Measurements from ENCODE around the gene SPTBN1. TPM values are rescaled to one million over a fixed set of nuclear protein-coding genes. Genes with fewer than 3 reads are reported as not detected.

SPTBN1 gene
- total and polyA plus RNA-seq, 9 of the 15 experiments (the other 6 are each of a cell fraction or from before 2014, with no cell fraction given), result 8.9 to 66.8 (median 31.4) TPM

GRCh38 chr2:54546518-54546917, 90.4 kb downstream of the SPTBN1 start (continued):
- no peak for TF ChIP-seq PBX2 (CRISPR knock-in tag; IDR thresholded peaks at IDR 0.05; ENCODE audit: low read depth)
- TF ChIP-seq PBX2 (tag; conservative IDR thresholded peaks at IDR 0.05; ENCODE audit: low read depth), result peak; percentile 33; the same call in 1 of the 2 replicates
- TF ChIP-seq DPF2 (IDR thresholded peaks at IDR 0.05), result 0 out of 2 replicates have a peak, but pooled peaks have one; percentile 11
- TF ChIP-seq ZNF589 (CRISPR knock-in tag; IDR thresholded peaks at IDR 0.05; ENCODE audit: low read depth), result no peak
- TF ChIP-seq KLF16 (IDR thresholded peaks at IDR 0.05), result peak; percentile 41; the same call in 1 of the 2 replicates

- WGBS (ENCODE audit: insufficient coverage, low coverage, missing lambda C conversion rate), result 52% methylated on average over 5 of the region's 5 CpGs
- POLR2A ChIA-PET, result interaction anchor here (5.3 kb wide), 1 partner anchor 12 kb away, joined by 28 read pairs; no protein-coding TSS in a partner anchor
- peak; percentile 55 for FAIRE-seq
- TF ChIP-seq NONO (IDR thresholded peaks at IDR 0.05; ENCODE audit: low read depth in 2 of 2, low read length in 1 of 2), result no peak
- TF ChIP-seq RBM34 (IDR thresholded peaks at IDR 0.05; ENCODE audit: borderline replicate concordance, insufficient read depth, low read length), result no peak
- no peak for TF ChIP-seq ELK3 (CRISPR knock-in tag; IDR thresholded peaks at IDR 0.05)
- TF ChIP-seq ZNF408 (CRISPR knock-in tag; IDR thresholded peaks at IDR 0.05; ENCODE audit: low read depth), result no peak
- TF ChIP-seq ZNF239 (CRISPR knock-in tag; IDR thresholded peaks at IDR 0.05), result no peak
- no peak for TF ChIP-seq HINFP (tag; conservative IDR thresholded peaks at IDR 0.05; ENCODE audit: low read depth)
- TF ChIP-seq E2F1 (CRISPR knock-in tag; IDR thresholded peaks at IDR 0.05), result no peak
These were observed 91.0 kb downstream of the SPTBN1 start for GRCh38 chr2:54546923-54547720.

More at GRCh38 chr2:54546923-54547720, 91.0 kb downstream of the SPTBN1 start:
- Histone ChIP-seq H3K9ac (ENCODE audit: insufficient read depth in 1 of 2, low read depth in 2 of 2, low read length in 2 of 2) (no peak overlapping the region), H4K20me1 (replicated peaks; ENCODE audit: control insufficient read depth, insufficient read depth, low read length) (no peaks in the 10 kb centered on the region), H3K9me3 (replicated peaks; ENCODE audit: control insufficient read depth, insufficient read depth, low read depth, low read length) (no peaks in the 10 kb centered on the region), H3K9me1 (ENCODE audit: control insufficient read depth, insufficient read depth, low read length) (no peaks in the 10 kb centered on the region), H3K4me2 (ENCODE audit: insufficient read depth, low read length) (no peak overlapping the region; the same call in 1 of the 2 replicates), H3K36me3 (ENCODE audit: control insufficient read depth, insufficient read depth, low read length) (no peaks in the 10 kb centered on the region), H3K4me3 (no peak overlapping the region), H3K27ac (ENCODE audit: extremely low read depth, low read depth, low read length) (no peak overlapping the region; the same call in 2 of the 3 replicates), H2AFZ (ENCODE audit: low read depth, low read length) (no peak overlapping the region), H3K4me1 (replicated peaks in 1 of 2; ENCODE audit: control insufficient read depth in 2 of 2, insufficient read depth in 2 of 2, low read length in 2 of 2) (peaks cover 0 to 10% of the 10 kb centered on the region in 2 experiments; a peak in 2 of 5 replicates), H3K79me2 (ENCODE audit: control insufficient read depth, insufficient read depth, low read length) (no peaks in the 10 kb centered on the region), H3K27me3 (ENCODE audit: control insufficient read depth in 2 of 2, insufficient read depth in 2 of 2, low read length in 2 of 2) (no peaks in the 10 kb centered on the region)
- DNase-seq (ENCODE audit: extremely low read depth in 1 of 4, low spot score in 3 of 4), result no peak
- in situ Hi-C loops (cut with MboI) (no loop called here), intact Hi-C loops (cut with micrococcal nuclease) (loop anchor here (1.0 kb wide), 1 partner anchor 10 kb away; no protein-coding TSS in a partner anchor)
- peak; percentile 31; the same call in 1 of the 3 replicates for ATAC-seq
- CTCF ChIA-PET (ENCODE audit: low intra/inter-chr PET ratio), result interaction anchor here (0.7 kb wide), 1 partner anchor 965 kb away, joined by 3 read pairs; no protein-coding TSS in a partner anchor
- BruUV-seq (replicated peaks), result no TSS peak

All from K562 (cell line).